ENCODE results near the gene GP1BB.

GP1BB gene

DNA sequence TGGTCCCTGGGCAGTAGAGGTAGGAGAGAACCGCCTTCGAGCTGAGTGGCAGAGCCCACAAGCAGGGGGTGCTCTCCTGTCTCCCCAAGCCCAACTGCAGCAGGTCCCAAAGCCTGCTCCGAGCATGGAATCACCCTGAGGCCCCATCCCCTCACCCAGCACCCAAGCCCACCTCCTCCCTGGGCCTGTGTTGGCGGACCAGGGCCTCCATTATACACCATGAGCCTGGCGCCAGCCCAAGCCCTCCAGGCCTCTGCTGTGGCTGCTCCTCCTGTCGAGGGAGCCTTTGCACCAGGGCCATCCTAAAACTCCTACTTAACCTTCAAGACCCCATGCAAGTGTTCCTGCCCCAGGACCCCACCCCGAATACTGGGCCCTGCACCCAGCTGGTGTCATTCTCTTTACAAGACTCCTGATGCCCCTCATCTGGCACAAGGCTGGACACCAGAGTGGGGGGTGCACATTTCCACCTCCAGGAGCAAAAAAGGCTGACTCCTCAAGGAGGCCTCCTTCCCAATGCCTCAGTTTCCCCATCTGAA is 16.6 kb downstream of the GP1BB start:
- in situ Hi-C loops (cut with MboI; ENCODE audit: low sequenced_read_pairs) = no loop called here

DNA sequence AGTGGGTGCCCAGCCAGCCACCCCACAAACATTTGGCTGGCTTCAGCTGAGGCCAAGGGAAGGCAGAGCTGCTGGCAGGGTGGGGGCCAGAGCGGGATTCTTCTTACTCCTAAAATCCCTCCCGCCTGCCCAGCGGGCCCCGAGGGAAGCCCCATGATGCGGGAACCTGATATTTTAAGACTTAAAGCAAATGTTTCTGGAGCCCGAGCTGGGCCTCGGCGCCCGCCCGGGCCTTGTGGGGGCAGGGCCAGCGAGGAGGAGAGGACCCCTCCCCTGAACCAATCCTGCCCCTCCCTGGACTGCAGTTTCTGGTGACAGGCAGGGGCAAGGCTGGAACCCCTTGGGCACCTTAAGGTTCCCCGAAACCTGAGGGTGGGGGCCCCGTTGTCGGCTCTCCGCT is 17.2 kb downstream of the GP1BB start:
- in situ Hi-C loops (cut with MboI; ENCODE audit: low sequenced_read_pairs) = no loop called here

DNA sequence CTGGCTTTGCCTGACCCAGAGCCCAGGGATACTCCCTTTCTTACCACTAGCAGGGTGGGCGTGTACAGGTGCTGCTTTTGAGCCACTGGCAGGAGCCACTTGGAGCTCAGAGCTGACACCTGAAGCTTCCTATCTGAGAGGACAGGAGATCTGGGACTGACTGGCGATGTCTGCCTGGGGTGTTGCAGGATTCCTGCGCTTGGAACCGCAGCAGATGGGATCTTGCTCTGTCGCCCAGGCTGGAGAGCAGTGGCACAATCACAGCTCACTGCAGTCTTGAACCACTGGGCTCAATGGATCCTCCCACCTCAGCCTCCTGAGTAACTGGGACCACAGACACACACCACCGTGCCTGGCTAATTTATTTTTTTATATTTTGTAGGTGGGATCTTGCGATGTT is 17.7 kb downstream of the GP1BB start:
- in situ Hi-C loops (cut with MboI; ENCODE audit: low sequenced_read_pairs) = no loop called here

DNA sequence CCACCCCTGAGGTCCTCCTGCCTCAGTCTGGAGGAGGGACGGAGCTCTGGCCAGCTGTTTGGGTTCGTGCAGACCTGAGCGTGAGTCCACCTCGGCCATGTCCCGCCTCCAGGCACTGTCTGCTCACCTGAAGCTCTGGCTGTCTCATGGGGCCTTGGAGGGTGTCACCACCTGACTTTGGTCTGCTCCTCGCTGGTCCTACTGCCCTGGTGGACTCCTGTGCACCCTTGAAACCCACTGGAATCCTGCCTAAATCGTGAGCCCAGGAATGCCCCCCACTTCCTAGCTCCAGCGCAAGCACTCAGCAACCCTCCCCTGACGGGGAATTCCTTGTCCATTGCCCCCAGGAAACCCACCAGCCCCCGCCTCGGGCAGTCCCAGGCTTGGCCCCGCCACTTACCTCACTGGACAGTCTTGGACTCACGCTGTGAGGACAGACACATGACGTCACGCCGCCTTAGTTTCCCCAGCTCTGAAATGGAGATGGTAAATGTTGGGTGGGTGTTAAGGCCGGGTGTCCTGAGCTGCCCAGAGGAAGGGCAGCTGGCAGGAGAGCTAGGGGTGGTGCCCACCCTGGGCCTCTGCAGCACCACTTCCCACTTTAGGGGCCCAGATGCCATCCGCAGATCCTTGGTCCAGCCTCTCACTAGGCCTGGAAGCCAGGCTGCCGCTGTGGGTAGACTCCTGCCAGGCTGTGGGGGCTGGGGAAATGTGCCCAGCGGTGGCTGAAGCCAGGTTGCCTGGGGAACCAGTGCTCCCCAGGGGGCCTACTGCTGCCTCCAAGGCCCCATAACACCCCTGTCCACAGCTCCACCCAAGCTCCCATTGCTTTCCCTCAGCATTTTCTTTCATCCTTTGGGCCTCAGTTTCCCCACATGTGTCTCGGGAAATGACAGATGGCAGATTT is 19.1 kb downstream of the GP1BB start:
- in situ Hi-C loops (cut with MboI; ENCODE audit: low sequenced_read_pairs) = no loop called here

DNA sequence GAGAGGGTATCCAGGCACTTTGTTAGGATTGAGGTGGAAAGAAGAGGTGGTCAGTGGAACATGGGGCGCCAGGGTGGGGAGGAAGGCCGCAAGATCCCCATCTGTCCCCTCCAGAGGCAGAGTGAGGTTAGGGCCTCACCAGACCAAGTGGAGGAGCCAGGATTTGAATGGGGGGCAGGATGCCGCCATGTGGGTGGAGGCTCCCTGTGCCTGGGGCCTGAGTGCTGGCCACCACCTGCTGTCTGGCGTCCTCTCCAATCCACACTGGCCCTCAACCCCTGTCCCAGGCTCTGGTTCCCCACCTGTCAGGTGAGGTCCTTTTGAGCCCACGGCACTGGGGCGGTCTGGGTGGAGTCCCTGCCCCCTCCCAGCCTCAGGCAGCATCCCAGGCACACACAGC is 19.7 kb downstream of the GP1BB start:
- in situ Hi-C loops (cut with MboI; ENCODE audit: low sequenced_read_pairs) = no loop called here

DNA sequence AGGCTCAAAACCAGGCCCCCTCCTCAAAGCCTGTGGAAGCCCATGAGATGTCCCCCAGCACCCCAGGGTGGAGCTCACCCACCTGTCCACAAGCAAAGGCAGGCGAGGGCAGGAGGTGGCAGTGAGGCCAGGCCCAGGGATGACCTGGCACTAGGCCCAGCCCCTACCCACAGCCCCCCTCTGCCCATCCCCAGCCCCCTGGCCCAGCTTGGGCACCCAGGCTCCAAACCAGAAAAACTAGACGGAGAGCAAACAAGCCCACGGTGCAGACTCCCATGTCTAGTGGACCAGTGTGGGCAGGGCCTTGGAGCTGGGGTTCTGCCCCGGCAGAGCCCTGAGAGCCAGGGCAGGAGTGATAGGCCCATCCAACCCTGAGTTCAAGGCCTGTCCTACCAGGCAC is 20.3 kb downstream of the GP1BB start:
- in situ Hi-C loops (cut with MboI; ENCODE audit: low sequenced_read_pairs) = no loop called here

DNA sequence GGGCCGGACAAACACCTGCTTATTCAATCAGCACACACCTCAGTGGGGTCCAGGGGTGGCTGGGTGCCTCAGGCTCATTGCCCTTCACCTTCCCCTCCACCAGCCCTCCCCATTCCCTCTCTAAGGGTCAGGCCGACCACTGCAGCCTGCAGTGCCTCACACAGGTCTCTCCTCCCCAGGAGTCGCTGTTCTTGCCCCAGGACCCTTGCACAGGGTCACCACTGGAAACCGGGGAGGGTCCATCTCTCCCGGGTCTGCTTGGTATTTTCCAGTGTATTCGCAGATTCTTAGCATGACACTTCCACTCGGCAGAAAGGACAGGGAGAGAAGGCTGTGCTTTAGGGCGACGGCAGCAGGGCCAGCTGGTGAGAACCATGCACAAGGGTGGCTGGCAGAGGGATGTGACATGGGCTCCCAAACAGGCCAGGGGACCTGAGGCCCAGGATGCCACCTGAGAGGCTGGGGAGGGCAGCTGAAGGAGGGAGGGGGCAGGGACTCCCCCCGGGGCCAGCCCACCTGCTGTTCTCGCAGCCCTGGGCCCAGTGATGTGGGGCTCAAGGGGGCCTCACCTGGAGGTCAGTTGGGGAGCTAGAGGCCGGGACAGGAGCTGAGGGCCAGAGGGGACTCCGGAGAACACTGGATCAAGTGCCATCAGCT is 21.1 kb downstream of the GP1BB start:
- in situ Hi-C loops (cut with MboI; ENCODE audit: low sequenced_read_pairs) = no loop called here

DNA sequence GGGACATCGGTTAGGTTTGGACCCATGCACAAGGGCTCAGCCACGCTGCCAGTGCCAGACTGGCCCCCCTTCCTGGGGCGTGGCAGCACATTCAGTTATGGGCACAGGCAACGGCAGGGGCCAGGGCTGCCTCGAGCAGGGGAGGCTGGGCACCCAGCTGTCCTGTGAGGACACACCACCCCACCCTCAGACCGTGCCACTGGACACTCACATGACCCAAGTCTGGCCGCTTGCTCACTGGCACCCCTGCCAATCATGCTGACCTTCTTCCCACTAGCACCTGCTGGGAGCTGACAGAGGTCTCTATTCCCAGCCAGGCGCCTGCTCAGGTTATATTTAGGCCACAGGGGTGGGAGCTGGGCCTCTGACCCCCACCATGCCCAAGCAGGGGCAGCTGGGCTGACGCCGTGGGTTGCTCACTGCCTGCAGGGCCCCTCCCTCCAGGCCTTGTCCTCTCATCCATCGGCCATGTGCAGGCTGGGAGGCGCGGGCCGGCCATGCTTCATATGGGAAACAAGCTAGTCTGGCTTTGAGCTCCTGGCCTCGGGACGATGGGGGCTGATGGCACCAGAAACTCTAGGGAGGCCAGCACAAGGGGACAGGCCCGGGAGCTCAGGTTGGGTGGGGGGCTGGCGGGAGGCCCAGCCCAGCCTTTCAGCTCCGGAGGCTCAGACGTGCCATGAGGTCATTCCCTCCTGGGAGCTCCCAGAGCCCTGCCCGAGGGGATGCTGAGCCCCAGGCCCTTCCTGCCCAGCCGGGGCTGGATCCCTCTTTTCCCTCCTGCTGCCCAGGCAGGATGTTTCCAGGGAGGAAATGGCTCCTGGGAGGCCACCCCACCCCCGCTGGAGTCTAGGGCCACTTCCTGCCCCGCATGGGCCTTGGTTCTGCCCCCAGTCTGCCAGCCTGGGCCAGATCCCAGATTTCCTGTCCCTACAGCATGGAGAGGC is 22.1 kb downstream of the GP1BB start:
- in situ Hi-C loops (cut with MboI; ENCODE audit: low sequenced_read_pairs) = no loop called here

DNA sequence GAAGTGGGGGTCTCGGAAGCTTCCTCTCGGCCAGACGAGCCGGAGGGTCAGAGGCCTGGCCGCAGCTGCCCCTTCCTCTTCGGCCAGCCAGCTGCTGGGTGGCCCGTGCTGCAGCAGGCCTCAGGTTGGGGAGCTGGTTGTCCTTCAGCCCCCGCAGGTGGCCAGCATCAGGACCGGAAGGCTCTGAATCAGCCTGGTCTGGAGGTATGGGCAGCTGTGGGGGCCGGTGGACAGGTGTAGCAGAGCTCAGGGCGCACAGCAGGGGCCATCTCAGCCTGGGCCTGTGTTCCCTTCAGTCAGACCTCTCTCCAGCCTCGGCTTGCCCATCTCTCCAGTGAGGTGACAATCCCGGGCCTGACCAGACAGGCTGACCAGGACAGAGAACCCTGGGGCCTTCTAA is 23.4 kb downstream of the GP1BB start:
- in situ Hi-C loops (cut with MboI; ENCODE audit: low sequenced_read_pairs) = no loop called here

DNA sequence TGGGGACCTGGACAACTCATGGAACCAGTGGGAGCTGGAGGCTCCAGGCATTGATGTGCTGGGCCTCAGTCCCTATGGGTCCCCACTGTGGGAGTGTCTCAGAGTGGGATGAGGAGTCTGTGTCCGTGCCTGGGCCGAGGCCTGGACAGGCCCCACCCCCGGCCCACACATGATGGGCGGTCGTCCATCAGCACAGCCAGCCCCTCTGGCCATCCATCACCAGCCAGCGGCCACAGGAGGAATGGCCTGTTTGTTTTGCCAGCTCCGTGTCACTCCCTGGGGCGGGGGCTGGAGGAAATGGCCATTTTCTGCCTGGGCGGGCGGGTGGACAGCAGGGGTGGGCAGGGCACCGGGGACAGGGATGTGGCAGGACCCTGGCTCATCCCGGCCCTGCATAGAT is 24.2 kb downstream of the GP1BB start:
- in situ Hi-C loops (cut with MboI; ENCODE audit: low sequenced_read_pairs) = no loop called here

DNA sequence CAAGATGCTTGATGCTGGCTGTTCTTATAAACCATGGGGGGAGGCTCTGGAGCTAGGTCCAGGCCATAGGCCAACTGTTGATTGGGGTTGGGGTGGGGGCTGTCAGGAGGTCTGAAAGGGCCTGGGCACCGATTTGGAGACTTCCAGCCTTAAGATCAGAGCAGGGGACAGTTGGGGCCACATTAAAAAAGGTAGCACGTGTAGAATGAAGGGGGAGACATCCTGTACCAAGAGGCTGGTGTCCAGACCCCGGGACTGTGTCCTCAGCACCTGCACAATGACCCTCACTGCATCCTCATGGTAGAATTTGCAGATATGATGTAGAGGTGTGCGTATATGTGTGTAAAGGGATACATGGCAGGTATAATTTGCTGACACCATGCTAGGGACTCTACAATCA is 24.8 kb downstream of the GP1BB start:
- in situ Hi-C loops (cut with MboI; ENCODE audit: low sequenced_read_pairs) = no loop called here

DNA sequence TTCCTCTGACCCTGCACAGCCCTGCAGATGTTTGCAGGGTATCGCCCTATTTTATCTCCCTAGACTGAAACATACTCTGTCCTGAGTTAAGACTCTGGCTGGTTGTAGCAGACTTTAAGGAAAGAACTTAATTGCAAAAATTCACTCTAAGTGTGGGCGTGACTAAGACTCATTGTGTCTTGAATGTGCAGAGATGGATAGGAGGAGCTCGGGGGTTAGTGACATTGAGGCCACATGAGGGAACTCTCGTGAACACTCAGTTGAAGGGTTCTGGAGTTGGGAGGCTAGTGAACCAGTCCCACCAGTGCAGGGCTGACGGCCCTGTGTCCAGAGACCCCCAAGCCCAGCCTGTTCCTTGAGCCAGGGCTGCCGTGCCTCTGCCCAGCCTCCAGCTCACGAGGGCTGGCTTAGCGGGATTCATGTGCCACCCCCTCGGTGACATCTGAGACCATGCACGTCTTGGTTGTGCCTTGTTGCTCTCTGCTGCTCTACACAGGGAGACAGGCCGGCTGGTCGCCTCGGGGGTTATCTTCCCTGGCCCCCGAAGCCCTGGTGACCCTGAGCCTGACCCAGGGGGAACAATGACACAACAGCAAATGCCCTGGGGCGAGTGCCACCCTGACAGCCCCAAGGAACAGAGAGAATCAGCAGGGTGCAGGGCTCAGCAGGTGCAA is 25.8 kb downstream of the GP1BB start:
- in situ Hi-C loops (cut with MboI; ENCODE audit: low sequenced_read_pairs) = no loop called here

DNA sequence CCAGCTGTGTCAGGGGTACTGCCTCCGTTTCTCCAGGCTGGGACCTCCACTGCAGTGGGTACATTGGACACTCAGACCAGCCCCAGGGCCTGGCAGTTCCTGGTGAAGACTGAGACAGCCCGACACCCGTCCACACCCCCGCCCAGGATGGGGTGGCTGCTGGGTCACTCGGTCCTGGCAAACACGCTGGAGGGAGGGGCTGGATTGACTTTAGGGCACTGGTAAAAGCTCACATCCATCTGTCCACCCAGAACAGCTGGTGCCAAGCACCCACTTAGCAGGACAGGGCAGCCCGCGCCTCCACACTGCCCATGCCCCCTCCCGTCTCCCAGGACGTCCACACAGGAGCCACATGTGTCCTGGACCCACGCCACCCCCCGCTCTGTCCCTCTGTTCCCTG is 26.5 kb downstream of the GP1BB start:
- in situ Hi-C loops (cut with MboI; ENCODE audit: low sequenced_read_pairs) = no loop called here

DNA sequence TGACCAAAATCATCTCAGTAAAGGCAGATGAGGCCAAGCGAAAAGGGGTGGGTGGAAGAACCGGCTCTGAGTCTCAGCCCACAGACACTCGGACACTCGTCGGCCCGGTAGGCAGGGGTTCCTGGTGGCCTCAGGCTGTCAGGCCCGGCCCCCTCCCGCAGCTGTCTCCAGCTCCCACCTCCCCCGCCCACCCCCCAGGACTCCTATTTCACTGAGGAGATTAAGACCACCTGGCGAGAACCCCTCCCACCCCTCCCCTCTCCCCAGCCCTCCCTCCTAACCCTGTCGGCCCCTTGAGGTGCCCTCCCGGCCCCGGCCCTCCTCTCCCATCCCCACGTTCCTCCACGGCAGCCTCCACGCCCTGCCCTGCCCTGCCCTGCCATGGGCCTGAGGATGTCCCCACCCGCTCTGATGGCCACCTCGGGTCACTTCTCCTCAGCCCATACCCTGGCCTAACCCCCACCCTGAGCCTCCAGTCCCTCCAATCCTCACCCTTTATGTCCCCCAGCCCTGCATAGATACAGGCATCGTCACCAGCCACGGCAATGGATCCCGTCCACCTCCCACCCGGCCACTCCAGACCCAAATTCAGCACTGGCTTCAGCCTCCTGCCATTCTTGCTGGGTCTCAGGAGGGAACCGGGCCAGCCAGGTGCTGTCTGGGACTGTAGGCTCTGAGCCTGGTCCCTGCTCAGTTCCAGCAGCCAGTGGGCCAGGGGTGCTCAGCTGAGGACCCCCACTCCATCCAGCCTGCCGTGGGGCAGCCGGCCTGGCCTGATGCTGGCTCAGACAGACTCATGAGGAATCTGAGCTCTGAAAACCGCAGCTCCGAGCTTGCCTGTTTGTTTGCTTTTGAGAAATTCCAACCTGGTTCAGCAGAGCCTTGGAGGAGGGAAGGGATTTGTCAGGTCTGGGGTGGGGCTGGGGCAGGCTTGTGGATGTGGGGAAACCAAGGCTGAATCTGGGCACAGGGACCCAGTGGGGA is 27.5 kb downstream of the GP1BB start:
- in situ Hi-C loops (cut with MboI; ENCODE audit: low sequenced_read_pairs) = no loop called here

DNA sequence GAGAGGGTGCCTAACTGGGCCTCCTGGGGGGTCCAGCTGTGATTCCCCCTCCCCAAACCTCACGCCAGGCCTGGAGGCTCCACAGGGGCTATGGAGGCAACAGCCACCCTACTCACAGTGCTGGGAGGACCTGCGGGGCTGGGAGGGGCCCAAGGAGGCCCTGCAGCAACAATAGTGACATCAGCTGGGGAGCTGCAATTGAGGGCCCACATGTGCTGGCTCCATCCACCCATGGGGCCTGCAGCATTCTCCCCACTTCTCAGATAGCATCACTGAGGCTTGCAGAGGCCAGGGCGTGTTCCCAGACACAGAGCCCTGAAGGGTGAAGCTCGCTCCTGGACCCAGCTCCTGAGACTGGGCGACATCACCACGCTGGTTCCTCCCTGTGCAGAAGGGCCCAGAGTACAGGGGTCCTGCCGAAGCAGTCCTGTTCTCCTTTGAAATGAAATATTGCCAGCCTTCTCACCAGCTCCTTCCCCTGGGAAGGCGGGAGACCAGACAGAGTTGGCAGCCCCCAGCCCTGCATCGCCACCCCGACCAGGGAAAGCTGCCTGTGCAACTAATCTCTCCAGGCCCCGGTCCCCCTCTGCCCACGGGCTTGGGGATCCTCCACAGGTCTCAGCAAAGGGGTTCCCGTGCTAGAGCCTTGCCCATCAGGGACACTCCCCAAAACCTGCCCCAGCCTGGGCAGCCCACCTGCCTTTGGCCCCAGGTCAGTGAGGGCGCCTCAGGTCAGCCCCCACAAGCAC is 28.3 kb downstream of the GP1BB start:
- in situ Hi-C loops (cut with MboI; ENCODE audit: low sequenced_read_pairs) = no loop called here

DNA sequence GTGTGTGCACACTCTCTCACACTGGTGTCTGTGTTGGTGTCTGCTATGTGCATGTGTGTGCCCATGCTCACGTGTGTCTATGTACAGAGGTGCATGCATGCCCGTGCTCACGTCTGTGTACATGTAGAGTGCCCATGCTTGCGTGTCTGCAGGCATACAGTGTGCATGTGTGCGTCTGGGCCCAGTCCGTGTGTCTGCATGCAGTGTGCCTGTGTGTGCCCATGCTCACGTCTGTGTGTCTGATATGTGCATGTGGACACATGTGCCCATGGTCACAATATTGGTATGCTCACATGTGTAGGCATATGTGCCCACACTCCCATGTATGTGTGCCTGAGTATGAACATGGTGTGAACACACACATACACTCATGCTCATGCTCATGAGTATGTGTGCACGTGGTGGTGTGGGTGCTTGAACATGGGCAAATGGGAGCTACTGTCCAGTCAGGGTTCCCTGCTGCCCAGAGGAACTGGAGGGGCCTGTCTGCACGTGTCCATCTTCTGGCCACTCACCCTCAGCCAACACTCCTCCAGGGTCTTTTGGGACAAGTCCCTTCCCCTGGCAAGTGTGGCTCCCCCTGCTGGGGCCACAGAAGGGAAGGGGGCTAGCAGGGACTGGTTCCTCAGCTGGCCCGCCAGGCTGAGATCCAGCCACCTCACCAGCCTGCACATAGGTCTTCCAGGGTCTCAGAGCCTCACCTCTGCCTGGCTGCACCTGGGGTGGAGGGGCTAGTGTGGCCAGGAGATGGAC is 29.9 kb downstream of the GP1BB start:
- in situ Hi-C loops (cut with MboI; ENCODE audit: low sequenced_read_pairs) = no loop called here

DNA sequence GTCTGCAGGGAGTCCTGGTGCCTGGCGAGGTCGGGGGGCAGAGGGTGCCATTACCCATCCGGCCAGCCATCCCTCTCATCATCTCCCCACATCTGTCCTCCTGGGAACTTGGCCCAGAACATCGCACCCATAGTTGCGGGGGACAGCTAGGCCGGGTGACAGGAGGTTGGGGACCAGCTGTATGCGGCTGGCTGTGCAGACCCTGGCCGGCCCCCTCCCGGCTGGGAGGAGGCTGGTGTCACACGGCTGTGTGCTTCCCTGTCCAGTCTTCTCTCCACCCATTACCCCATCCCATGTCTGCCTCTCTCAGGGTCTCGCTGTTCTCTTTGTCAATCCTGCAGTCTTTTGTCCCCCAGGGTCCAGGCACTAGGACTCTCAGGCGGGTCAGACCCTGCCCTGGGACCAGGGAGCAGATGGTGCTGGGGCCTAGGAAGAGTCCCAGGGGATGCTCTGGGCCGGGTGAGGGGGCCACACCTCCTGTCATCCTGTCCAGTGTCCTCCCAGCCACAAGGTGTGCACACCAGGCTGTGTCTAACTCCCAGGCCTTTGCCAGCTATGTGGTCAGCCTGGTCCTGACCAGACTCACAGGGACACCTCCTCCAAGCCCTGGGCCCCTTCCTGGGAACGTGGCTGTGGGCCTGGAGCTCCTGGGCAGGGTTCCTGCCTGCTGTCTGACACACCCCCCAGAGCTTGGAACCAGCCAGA is 30.8 kb downstream of the GP1BB start:
- in situ Hi-C loops (cut with MboI; ENCODE audit: low sequenced_read_pairs) = no loop called here
